Sigmoid colon (tissue), 4 donors: ENCODE data around the gene GNAI3.

Experiments used
- CTCF ChIP-seq, 4 experiments: fragments of 450-650 bp in 3 of 4; fragments of 200-600 bp in 1 of 4; IDR thresholded peaks; one replicate each; pipeline ENCODE4 v1.5.1; 2016 to 2019; ENCODE audit warnings: antibody characterized with exemption in 4 of 4, mild to moderate bottlenecking in 3 of 4, moderate library complexity in 2 of 4
- EP300 ChIP-seq, 4 donors: sonication (generic); formaldehyde crosslinking; IDR thresholded peaks; one replicate each; pipeline ENCODE4 v1.6.1; 2017; ENCODE audit warnings: antibody characterized with exemption in 4 of 4
- POLR2A ChIP-seq, 2 donors: fragments of 450-650 bp; IDR thresholded peaks; one replicate each; pipeline ENCODE4 v1.6.1; 2016; ENCODE audit warnings: antibody characterized with exemption in 2 of 2, mild to moderate bottlenecking in 2 of 2, moderate library complexity in 2 of 2
- POLR2AphosphoS5 ChIP-seq, 4 donors: sonication (generic); formaldehyde crosslinking; IDR thresholded peaks; one replicate each; pipeline ENCODE4 v1.6.1; 2017; ENCODE audit warnings: antibody characterized with exemption in 4 of 4

GRCh38 chr1:109649491-109649914 is 101.1 kb downstream of the GNAI3 start:
- TF ChIP-seq POLR2A (IDR thresholded peaks at IDR 0.05) (no peak), CTCF (IDR thresholded peaks at IDR 0.05) (no peak), POLR2AphosphoS5 (IDR thresholded peaks at IDR 0.05) (no peak), EP300 (IDR thresholded peaks at IDR 0.05) (no peak)
